PC-9 (cell line): ENCODE measurements around the gene ADAMTS8. TPM values are rescaled to one million over a fixed set of nuclear protein-coding genes. Genes with fewer than 3 reads are reported as not detected.

Experiments used
- BruUV-seq: library from RNA; stranded (reverse); fragments of 400-500 nt; replicated peaks from 2 replicates; lab custom pipeline; 2021; lab: Mats Ljungman, UMichigan
- CTCF ChIA-PET: fragments of 300-600 bp; sonication (Branson Sonifier 250); formaldehyde crosslinking; loops from one replicate; lab custom pipeline; 2022; ENCODE audit warnings: antibody characterized with exemption; lab: Charles Lee
- POLR2A ChIA-PET: fragments of 300-600 bp; sonication (Branson Sonifier 250); formaldehyde crosslinking; loops from one replicate; lab custom pipeline; 2022; ENCODE audit warnings: antibody characterized with exemption; ENCODE audit not compliant: unreplicated experiment; lab: Charles Lee
- DNase-seq, 2 experiments: peaks; one replicate each; pipeline versions ENCODE4 v3.0.0 to v3.0.0-alpha.2; 2015 to 2022; ENCODE audit warnings: mixed read lengths in 1 of 2
- H2AFZ ChIP-seq: fragments of 200-600 bp; sonication (generic); 2 replicates; pipeline ENCODE4 v1.8.1; 2017; ENCODE audit warnings: antibody characterized with exemption
- H3F3A ChIP-seq: fragments of 200-600 bp; sonication (generic); 2 replicates; pipeline ENCODE4 v1.8.1; 2017; ENCODE audit warnings: antibody characterized with exemption, mild to moderate bottlenecking, low read depth; ENCODE audit not compliant: insufficient read depth
- H3K27ac ChIP-seq: fragments of 200-600 bp; sonication (generic); 2 replicates; pipeline ENCODE4 v1.6.1; 2016; ENCODE audit warnings: mixed run types
- H3K27me3 ChIP-seq: fragments of 200-600 bp; sonication (generic); 2 replicates; pipeline ENCODE4 v1.6.1; 2016; ENCODE audit warnings: low read depth, mixed run types; ENCODE audit not compliant: insufficient read depth
- H3K36me3 ChIP-seq: fragments of 200-600 bp; sonication (generic); 2 replicates; pipeline ENCODE4 v1.6.1; 2016; ENCODE audit warnings: low read depth, mixed run types
- H3K4me1 ChIP-seq: fragments of 200-600 bp; sonication (generic); replicated peaks from 2 replicates; pipeline ENCODE4 v1.6.1; 2016; ENCODE audit warnings: mixed run types; ENCODE audit not compliant: insufficient read depth
- H3K4me2 ChIP-seq: fragments of 200-600 bp; sonication (generic); 2 replicates; pipeline ENCODE4 v1.6.1; 2017; ENCODE audit warnings: mixed run types
- H3K4me3 ChIP-seq: fragments of 200-600 bp; sonication (generic); 2 replicates; pipeline ENCODE4 v1.6.1; 2016; ENCODE audit warnings: mixed run types
- H3K79me2 ChIP-seq: fragments of 200-600 bp; sonication (generic); 2 replicates; pipeline ENCODE4 v1.6.1; 2017; ENCODE audit warnings: low read depth, mixed run types
- H3K9me2 ChIP-seq: fragments of 200-600 bp; sonication (generic); 2 replicates; pipeline ENCODE4 v1.8.1; 2017; ENCODE audit warnings: mild to moderate bottlenecking; ENCODE audit not compliant: insufficient read depth
- H3K9me3 ChIP-seq: fragments of 200-600 bp; sonication (generic); 2 replicates; pipeline ENCODE4 v1.8.1; 2016; ENCODE audit warnings: low read depth; ENCODE audit not compliant: insufficient read depth
- H4K20me1 ChIP-seq: fragments of 200-600 bp; sonication (generic); 2 replicates; pipeline ENCODE4 v1.8.1; 2017; ENCODE audit not compliant: insufficient read depth
- EZH2 ChIP-seq: fragments of 200-600 bp; sonication (generic); IDR thresholded peaks from 2 replicates; pipeline ENCODE4 v1.8.0; 2017; ENCODE audit warnings: antibody characterized with exemption, low read depth
- intact Hi-C: fragments of 100-400 bp; cut with micrococcal nuclease; formaldehyde crosslinking; loops from one replicate; pipeline ENCODE4 v1.10.0; 2022; ENCODE audit not compliant: unreplicated experiment
- total RNA-seq: library from RNA; stranded (reverse); gene quantifications from 2 replicates; pipeline ENCODE4 v1.2.3, GENCODE V29; 2021
- TF ChIP-seq, protein P1 (sequence below): fragments of 200-600 bp; sonication (generic); conservative IDR thresholded peaks from 2 replicates; pipeline ENCODE4 v1.6.1; 2017; ENCODE audit warnings: mixed run types, antibody characterized with exemption, mild to moderate bottlenecking, moderate library complexity

ADAMTS8 gene
- total RNA-seq, 1 experiment from 2014 or later = not detected

- CTCF ChIA-PET = no interaction called here
- intact Hi-C loops = no loop called here
- no peak overlapping the region for H3K4me2 ChIP-seq
Observed at GRCh38 chr11:130456286-130456685, 27.9 kb upstream of the ADAMTS8 start.

GRCh38 chr11:130455483-130456127 lies 27.2 kb upstream of the ADAMTS8 start:
- no peaks in the 10 kb centered on the region for H3K9me3 ChIP-seq
- CTCF ChIA-PET = no interaction called here
- TF ChIP-seq EZH2 = no peak
- TF ChIP-seq, protein P1, sequence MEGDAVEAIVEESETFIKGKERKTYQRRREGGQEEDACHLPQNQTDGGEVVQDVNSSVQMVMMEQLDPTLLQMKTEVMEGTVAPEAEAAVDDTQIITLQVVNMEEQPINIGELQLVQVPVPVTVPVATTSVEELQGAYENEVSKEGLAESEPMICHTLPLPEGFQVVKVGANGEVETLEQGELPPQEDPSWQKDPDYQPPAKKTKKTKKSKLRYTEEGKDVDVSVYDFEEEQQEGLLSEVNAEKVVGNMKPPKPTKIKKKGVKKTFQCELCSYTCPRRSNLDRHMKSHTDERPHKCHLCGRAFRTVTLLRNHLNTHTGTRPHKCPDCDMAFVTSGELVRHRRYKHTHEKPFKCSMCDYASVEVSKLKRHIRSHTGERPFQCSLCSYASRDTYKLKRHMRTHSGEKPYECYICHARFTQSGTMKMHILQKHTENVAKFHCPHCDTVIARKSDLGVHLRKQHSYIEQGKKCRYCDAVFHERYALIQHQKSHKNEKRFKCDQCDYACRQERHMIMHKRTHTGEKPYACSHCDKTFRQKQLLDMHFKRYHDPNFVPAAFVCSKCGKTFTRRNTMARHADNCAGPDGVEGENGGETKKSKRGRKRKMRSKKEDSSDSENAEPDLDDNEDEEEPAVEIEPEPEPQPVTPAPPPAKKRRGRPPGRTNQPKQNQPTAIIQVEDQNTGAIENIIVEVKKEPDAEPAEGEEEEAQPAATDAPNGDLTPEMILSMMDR = no peak
- H3K4me2 ChIP-seq = no peak overlapping the region
- H3F3A ChIP-seq = peaks cover 10% of the 10 kb centered on the region; the same call in 1 of the 2 replicates
- POLR2A ChIA-PET = interaction anchor here (0.7 kb wide), 1 partner anchor 446 kb away, joined by 5 read pairs; no protein-coding TSS in a partner anchor
- intact Hi-C loops = no loop called here
- no peaks in the 10 kb centered on the region for H3K27me3 ChIP-seq
- H3K27ac ChIP-seq = no peak overlapping the region
- peak in 1 of 2 experiments; percentile 51 for DNase-seq
- no peak overlapping the region for H3K4me3 ChIP-seq
- H4K20me1 ChIP-seq = no peaks in the 10 kb centered on the region
- no peaks in the 10 kb centered on the region for H3K9me2 ChIP-seq
- no TSS peak for BruUV-seq
- H3K4me1 ChIP-seq = peaks cover 18% of the 10 kb centered on the region
- H2AFZ ChIP-seq = no peak overlapping the region
- no peaks in the 10 kb centered on the region for H3K36me3 ChIP-seq
- H3K79me2 ChIP-seq = peaks cover 9% of the 10 kb centered on the region

More at GRCh38 chr11:130456286-130456685, 27.9 kb upstream of the ADAMTS8 start:
- no peaks in the 10 kb centered on the region for H3K36me3 ChIP-seq
- H2AFZ ChIP-seq = no peak overlapping the region
- H3K9me3 ChIP-seq = no peaks in the 10 kb centered on the region
- H3K4me1 ChIP-seq = peaks cover 11% of the 10 kb centered on the region
- POLR2A ChIA-PET = interaction anchor here (0.7 kb wide), 1 partner anchor 446 kb away, joined by 5 read pairs; no protein-coding TSS in a partner anchor
- peaks cover 6% of the 10 kb centered on the region; the same call in 1 of the 2 replicates for H3K79me2 ChIP-seq
- no TSS peak for BruUV-seq
- H4K20me1 ChIP-seq = no peaks in the 10 kb centered on the region
- no peaks in the 10 kb centered on the region for H3K27me3 ChIP-seq
- H3K27ac ChIP-seq = no peak overlapping the region
- no peak for DNase-seq
- no peak overlapping the region for H3K4me3 ChIP-seq
- no peaks in the 10 kb centered on the region for H3K9me2 ChIP-seq
- TF ChIP-seq, protein P1 = no peak
- no peak for TF ChIP-seq EZH2
- H3F3A ChIP-seq = peaks cover 3% of the 10 kb centered on the region; the same call in 1 of the 2 replicates

DNA sequence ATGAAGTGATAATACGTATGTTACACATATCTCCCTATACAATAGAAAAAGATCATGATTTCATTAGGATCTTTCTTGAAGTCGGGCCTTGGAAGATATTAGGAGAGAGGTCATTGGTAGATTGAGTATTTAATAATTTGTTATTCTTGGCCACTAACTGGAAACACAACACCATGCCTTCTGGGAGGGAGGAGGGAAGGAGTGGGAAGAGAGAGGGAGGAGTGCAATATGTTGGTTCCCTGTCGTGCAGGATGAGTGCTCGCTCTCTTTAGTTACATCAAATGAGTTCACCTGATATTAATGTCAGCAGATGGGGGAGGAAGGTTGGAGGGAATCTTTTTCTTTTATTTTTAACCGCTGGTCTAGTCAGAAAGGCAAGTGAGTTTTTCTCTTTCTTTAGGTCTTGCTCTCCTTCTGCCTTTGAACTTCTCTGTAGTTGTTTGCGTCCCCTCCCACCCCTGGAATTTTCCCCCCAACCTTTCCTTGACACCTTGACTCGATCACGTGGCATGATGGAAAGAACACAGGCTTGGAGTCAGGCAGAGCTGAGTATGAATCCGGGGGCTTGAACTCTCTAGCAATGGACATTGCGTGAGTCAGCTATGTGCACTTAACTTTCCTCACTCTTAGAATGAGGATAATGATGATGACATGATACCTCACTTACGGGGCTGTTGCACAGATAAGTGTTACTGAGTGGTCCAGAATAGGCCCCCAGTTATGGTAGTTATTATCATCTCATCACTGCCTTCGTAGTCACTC lies 26.3 kb upstream of the ADAMTS8 start:
- Histone ChIP-seq H3K4me1 (peaks cover 27% of the 10 kb centered on the region), H3K79me2 (peaks cover 18% of the 10 kb centered on the region), H3F3A (peaks cover 10% of the 10 kb centered on the region; the same call in 1 of the 2 replicates), H3K27ac (no peak overlapping the region), H3K4me2 (no peak overlapping the region), H2AFZ (no peak overlapping the region), H4K20me1 (no peaks in the 10 kb centered on the region), H3K9me2 (no peaks in the 10 kb centered on the region), H3K36me3 (no peaks in the 10 kb centered on the region), H3K9me3 (no peaks in the 10 kb centered on the region), H3K27me3 (no peaks in the 10 kb centered on the region), H3K4me3 (no peak overlapping the region)
- CTCF ChIA-PET = no interaction called here
- no peak for TF ChIP-seq EZH2
- TF ChIP-seq, protein P1 = no peak
- intact Hi-C loops = no loop called here
- no TSS peak for BruUV-seq
- no peak for DNase-seq
- POLR2A ChIA-PET = no interaction called here
